Activated CD4-positive, alpha-beta T cell treated with anti-CD3 and anti-CD28 coated beads, Interleukin-2, amount 10 ng/mL, durations not matched to agents 24 days and 14 days (primary cell): ENCODE results near the gene MIEF1. TPM values are rescaled to one million over a fixed set of nuclear protein-coding genes. Genes with fewer than 3 reads are reported as not detected.
"Not testable (repeated sequence)": the region's sequence is repeated elsewhere in the genome, so short reads cannot be mapped to it uniquely, and the experiment has no call there.

ENCODE experiments used
- DNase-seq: peaks from one replicate; pipeline ENCODE4 v3.0.0; 2022
- H3K27ac Mint-ChIP-seq: one replicate; pipeline ENCODE4 v1.8.0; 2022; ENCODE audit warnings: mild to moderate bottlenecking, mixed read lengths
- H3K27me3 Mint-ChIP-seq: one replicate; pipeline ENCODE4 v1.8.0; 2022; ENCODE audit warnings: mixed read lengths
- H3K36me3 Mint-ChIP-seq: one replicate; pipeline ENCODE4 v1.8.0; 2022; ENCODE audit warnings: low read depth, mild to moderate bottlenecking, mixed read lengths
- H3K4me1 Mint-ChIP-seq: one replicate; pipeline ENCODE4 v1.8.0; 2021; ENCODE audit warnings: mixed read lengths
- H3K4me3 Mint-ChIP-seq: one replicate; pipeline ENCODE4 v1.8.0; 2022; ENCODE audit warnings: mild to moderate bottlenecking, moderate library complexity, mixed read lengths
- H3K9me3 Mint-ChIP-seq: one replicate; pipeline ENCODE4 v1.8.0; 2021; ENCODE audit warnings: mixed read lengths
- intact Hi-C: fragments of 100-400 bp; cut with micrococcal nuclease; formaldehyde crosslinking; loops from one replicate; pipeline ENCODE4 v1.15.1; 2023
- total RNA-seq: library from RNA; stranded (reverse); gene quantifications from 2 replicates; pipeline ENCODE4 v1.2.3, GENCODE V29; 2022

Gene MIEF1
- total RNA-seq, 1 donor from 2014 or later, result 54.8 TPM

- DNase-seq, result no peak
- intact Hi-C loops, result loop anchor here (5.0 kb wide), 1 partner anchor 186 kb away; the partner anchor contains the start of gene RPL3
- Mint-ChIP-seq H3K27me3 (no peaks in the 10 kb centered on the region), H3K27ac (peak overlapping the region; percentile 62), H3K36me3 (peaks cover 46% of the 10 kb centered on the region), H3K4me1 (peaks cover 31% of the 10 kb centered on the region), H3K9me3 (no peaks in the 10 kb centered on the region), H3K4me3 (peak overlapping the region; percentile 100)
Observed at GRCh38 chr22:39503630-39504029, 1.5 kb downstream of the MIEF1 start.

GRCh38 chr22:39504071-39504470 lies 2.0 kb downstream of the MIEF1 start:
- H3K27me3 Mint-ChIP-seq, result no peaks in the 10 kb centered on the region
- intact Hi-C loops, result loop anchor here (5.0 kb wide), 1 partner anchor 187 kb away; the partner anchor contains the start of gene RPL3

GRCh38 chr22:39507021-39507420 lies 4.9 kb downstream of the MIEF1 start:
- intact Hi-C loops, H3K27ac Mint-ChIP-seq, H3K27me3 Mint-ChIP-seq, H3K4me3 Mint-ChIP-seq, DNase-seq, H3K9me3 Mint-ChIP-seq: not testable (repeated sequence)
- Mint-ChIP-seq H3K36me3 (peaks cover 73% of the 10 kb centered on the region), H3K4me1 (peaks cover 33% of the 10 kb centered on the region)

More at GRCh38 chr22:39504071-39504470, 2.0 kb downstream of the MIEF1 start:
- no peaks in the 10 kb centered on the region for H3K9me3 Mint-ChIP-seq
- H3K27ac Mint-ChIP-seq, result no peak overlapping the region
- DNase-seq, result no peak
- H3K4me1 Mint-ChIP-seq, result peaks cover 31% of the 10 kb centered on the region
- peak overlapping the region; percentile 100 for H3K4me3 Mint-ChIP-seq
- peaks cover 49% of the 10 kb centered on the region for H3K36me3 Mint-ChIP-seq

- Mint-ChIP-seq H3K36me3 (peaks cover 78% of the 10 kb centered on the region), H3K9me3 (no peaks in the 10 kb centered on the region), H3K4me1 (peaks cover 32% of the 10 kb centered on the region), H3K4me3 (no peak overlapping the region), H3K27me3 (no peaks in the 10 kb centered on the region), H3K27ac (no peak overlapping the region)
- no peak for DNase-seq
- intact Hi-C loops, result no loop called here
Observed at GRCh38 chr22:39508393-39508792, 6.3 kb downstream of the MIEF1 start.

GRCh38 chr22:39510529-39511149 lies 8.5 kb downstream of the MIEF1 start:
- Mint-ChIP-seq H3K36me3 (peaks cover 80% of the 10 kb centered on the region), H3K27me3 (no peaks in the 10 kb centered on the region), H3K9me3 (no peaks in the 10 kb centered on the region), H3K27ac (no peak overlapping the region), H3K4me3 (no peak overlapping the region), H3K4me1 (peaks cover 28% of the 10 kb centered on the region)
- intact Hi-C loops, result no loop called here
- no peak for DNase-seq

- intact Hi-C loops, result no loop called here
- H3K4me1 Mint-ChIP-seq, result peaks cover 30% of the 10 kb centered on the region
- no peaks in the 10 kb centered on the region for H3K9me3 Mint-ChIP-seq
- no peaks in the 10 kb centered on the region for H3K27me3 Mint-ChIP-seq
- peaks cover 80% of the 10 kb centered on the region for H3K36me3 Mint-ChIP-seq
- no peak overlapping the region for H3K27ac Mint-ChIP-seq
- no peak overlapping the region for H3K4me3 Mint-ChIP-seq
- DNase-seq, result no peak
Observed at GRCh38 chr22:39511226-39511625, 9.1 kb downstream of the MIEF1 start.

GRCh38 chr22:39512026-39512425 lies 9.9 kb downstream of the MIEF1 start:
- no peak for DNase-seq
- Mint-ChIP-seq H3K27me3 (no peaks in the 10 kb centered on the region), H3K4me3 (no peak overlapping the region), H3K4me1 (peaks cover 28% of the 10 kb centered on the region), H3K36me3 (peaks cover 75% of the 10 kb centered on the region), H3K27ac (no peak overlapping the region), H3K9me3 (no peaks in the 10 kb centered on the region)
- intact Hi-C loops, result no loop called here

- Mint-ChIP-seq H3K9me3 (no peaks in the 10 kb centered on the region), H3K27ac (no peak overlapping the region), H3K4me3 (no peak overlapping the region), H3K4me1 (peaks cover 26% of the 10 kb centered on the region), H3K36me3 (peaks cover 69% of the 10 kb centered on the region), H3K27me3 (no peaks in the 10 kb centered on the region)
- no peak for DNase-seq
- intact Hi-C loops, result no loop called here
Observed at GRCh38 chr22:39513791-39514190, 11.7 kb downstream of the MIEF1 start.

GRCh38 chr22:39514373-39514973 lies 12.4 kb downstream of the MIEF1 start:
- Mint-ChIP-seq H3K9me3 (no peaks in the 10 kb centered on the region), H3K4me1 (peaks cover 26% of the 10 kb centered on the region), H3K27me3 (no peaks in the 10 kb centered on the region), H3K4me3 (no peak overlapping the region), H3K36me3 (peaks cover 64% of the 10 kb centered on the region), H3K27ac (peak overlapping the region; percentile 0)
- intact Hi-C loops, result no loop called here
- DNase-seq, result peak; percentile 88

GRCh38 chr22:39515266-39516050 lies 13.4 kb downstream of the MIEF1 start:
- Mint-ChIP-seq H3K4me3 (peak overlapping the region; percentile 3), H3K36me3 (peaks cover 60% of the 10 kb centered on the region), H3K27ac (peak overlapping the region; percentile 50), H3K4me1 (peaks cover 25% of the 10 kb centered on the region), H3K27me3 (peaks cover 2% of the 10 kb centered on the region), H3K9me3 (no peaks in the 10 kb centered on the region)
- intact Hi-C loops, result no loop called here
- DNase-seq, result no peak

GRCh38 chr22:39517470-39517869 lies 15.4 kb downstream of the MIEF1 start:
- Mint-ChIP-seq H3K36me3 (peaks cover 64% of the 10 kb centered on the region), H3K4me3 (no peak overlapping the region), H3K4me1 (peaks cover 35% of the 10 kb centered on the region), H3K27ac (no peak overlapping the region), H3K27me3 (peaks cover 2% of the 10 kb centered on the region), H3K9me3 (no peaks in the 10 kb centered on the region)
- DNase-seq, result no peak
- intact Hi-C loops, result no loop called here

GRCh38 chr22:39518144-39518786 lies 16.2 kb downstream of the MIEF1 start:
- intact Hi-C loops, result no loop called here
- peak overlapping the region; percentile 93 for H3K4me3 Mint-ChIP-seq
- H3K27me3 Mint-ChIP-seq, result peaks cover 2% of the 10 kb centered on the region
- peaks cover 43% of the 10 kb centered on the region for H3K4me1 Mint-ChIP-seq
- DNase-seq, result no peak
- H3K9me3 Mint-ChIP-seq, result no peaks in the 10 kb centered on the region
- peaks cover 65% of the 10 kb centered on the region for H3K36me3 Mint-ChIP-seq
- H3K27ac Mint-ChIP-seq, result peak overlapping the region; percentile 98

GRCh38 chr22:39518996-39519680 lies 17.0 kb downstream of the MIEF1 start:
- peaks cover 63% of the 10 kb centered on the region for H3K36me3 Mint-ChIP-seq
- H3K4me3 Mint-ChIP-seq, result peak overlapping the region; percentile 93
- intact Hi-C loops, result no loop called here
- H3K27ac Mint-ChIP-seq, result peak overlapping the region; percentile 98
- no peak for DNase-seq
- H3K27me3 Mint-ChIP-seq, result peaks cover 2% of the 10 kb centered on the region
- peaks cover 46% of the 10 kb centered on the region for H3K4me1 Mint-ChIP-seq
- H3K9me3 Mint-ChIP-seq, result no peaks in the 10 kb centered on the region
